AG04449 (cell line): ENCODE measurements around the gene COPE.
"Not testable (repeated sequence)": the region's sequence is repeated elsewhere in the genome, so short reads cannot be mapped to it uniquely, and the experiment has no call there.

Experiments
- CTCF ChIA-PET: fragments of 350-600 bp; formaldehyde crosslinking; extraction: SDS; loops from one replicate; lab custom pipeline; 2021; ENCODE audit warnings: antibody characterized with exemption; lab: Yijun Ruan, JAX
- POLR2A ChIA-PET: fragments of 400-600, 350-600 bp; formaldehyde crosslinking; extraction: SDS; loops from one replicate; lab custom pipeline; 2020; ENCODE audit warnings: antibody characterized with exemption, inconsistent platforms; lab: Yijun Ruan, JAX
- DNase-seq: peaks from one replicate; pipeline ENCODE4 v3.0.0-alpha.2; 2010; ENCODE audit warnings: low read depth, low spot score
- H3K4me3 ChIP-seq: 2 replicates; pipeline ENCODE4 v1.5.1; 2011; ENCODE audit warnings: low read depth, mild to moderate bottlenecking, control low read depth, low read length
- TF ChIP-seq, protein P1 (sequence below): IDR thresholded peaks from one replicate; pipeline ENCODE4 v1.5.1; 2011; ENCODE audit warnings: mild to moderate bottlenecking, moderate library complexity, low read length, control low read depth, inconsistent platforms; ENCODE audit not compliant: insufficient read depth; ENCODE audit errors: missing control alignments

COPE gene

DNA sequence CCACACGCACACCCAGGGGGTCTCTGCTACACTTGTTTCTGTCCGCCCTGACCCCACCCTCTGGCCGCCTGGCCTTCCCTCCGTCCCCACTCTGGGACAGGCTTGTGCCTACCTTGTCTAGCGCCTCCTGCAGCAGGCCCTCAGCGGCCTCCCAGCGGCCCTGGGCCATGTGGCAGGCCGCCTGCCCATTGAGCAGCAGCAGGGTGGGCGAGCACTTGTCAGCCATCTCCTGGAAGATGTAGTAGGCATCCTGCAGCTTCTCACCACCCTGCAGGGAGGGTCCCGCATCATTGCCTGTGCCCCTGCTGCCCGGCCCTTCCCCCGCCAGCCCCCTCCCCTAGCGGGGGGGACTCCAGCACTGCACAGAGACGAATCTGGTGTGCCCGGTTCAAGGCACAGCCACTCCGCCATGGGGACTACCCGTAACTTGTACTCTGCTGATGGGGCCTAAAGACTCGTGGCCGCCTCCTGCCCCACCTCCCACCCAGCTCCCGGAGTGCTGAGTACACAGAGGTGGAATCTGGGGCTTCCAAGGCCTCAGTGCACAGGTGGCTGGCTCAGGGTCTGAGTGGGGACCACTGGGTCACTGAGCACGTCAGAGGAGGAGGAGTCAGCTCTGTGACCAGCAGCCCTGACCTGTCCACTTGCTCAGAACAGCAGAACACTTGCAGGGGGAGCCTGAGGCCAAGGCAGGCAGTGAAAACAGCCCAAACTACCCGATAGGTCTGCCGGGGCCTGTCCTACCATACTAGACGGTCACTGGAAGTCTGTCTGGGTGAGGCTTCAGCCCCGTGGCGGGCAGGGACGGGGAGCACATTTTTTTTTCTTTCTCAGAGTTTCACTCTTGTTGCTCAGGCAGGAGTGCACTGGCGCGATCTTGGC is 15.8 kb downstream of the COPE start:
- TF ChIP-seq, protein P1, sequence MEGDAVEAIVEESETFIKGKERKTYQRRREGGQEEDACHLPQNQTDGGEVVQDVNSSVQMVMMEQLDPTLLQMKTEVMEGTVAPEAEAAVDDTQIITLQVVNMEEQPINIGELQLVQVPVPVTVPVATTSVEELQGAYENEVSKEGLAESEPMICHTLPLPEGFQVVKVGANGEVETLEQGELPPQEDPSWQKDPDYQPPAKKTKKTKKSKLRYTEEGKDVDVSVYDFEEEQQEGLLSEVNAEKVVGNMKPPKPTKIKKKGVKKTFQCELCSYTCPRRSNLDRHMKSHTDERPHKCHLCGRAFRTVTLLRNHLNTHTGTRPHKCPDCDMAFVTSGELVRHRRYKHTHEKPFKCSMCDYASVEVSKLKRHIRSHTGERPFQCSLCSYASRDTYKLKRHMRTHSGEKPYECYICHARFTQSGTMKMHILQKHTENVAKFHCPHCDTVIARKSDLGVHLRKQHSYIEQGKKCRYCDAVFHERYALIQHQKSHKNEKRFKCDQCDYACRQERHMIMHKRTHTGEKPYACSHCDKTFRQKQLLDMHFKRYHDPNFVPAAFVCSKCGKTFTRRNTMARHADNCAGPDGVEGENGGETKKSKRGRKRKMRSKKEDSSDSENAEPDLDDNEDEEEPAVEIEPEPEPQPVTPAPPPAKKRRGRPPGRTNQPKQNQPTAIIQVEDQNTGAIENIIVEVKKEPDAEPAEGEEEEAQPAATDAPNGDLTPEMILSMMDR, result no peak
- H3K4me3 ChIP-seq, result no peak overlapping the region
- DNase-seq, result no peak
- POLR2A ChIA-PET, result no interaction called here
- CTCF ChIA-PET, result interaction anchor here (1.3 kb wide), 1 partner anchor 434 kb away, joined by 3 read pairs; no protein-coding TSS in a partner anchor

DNA sequence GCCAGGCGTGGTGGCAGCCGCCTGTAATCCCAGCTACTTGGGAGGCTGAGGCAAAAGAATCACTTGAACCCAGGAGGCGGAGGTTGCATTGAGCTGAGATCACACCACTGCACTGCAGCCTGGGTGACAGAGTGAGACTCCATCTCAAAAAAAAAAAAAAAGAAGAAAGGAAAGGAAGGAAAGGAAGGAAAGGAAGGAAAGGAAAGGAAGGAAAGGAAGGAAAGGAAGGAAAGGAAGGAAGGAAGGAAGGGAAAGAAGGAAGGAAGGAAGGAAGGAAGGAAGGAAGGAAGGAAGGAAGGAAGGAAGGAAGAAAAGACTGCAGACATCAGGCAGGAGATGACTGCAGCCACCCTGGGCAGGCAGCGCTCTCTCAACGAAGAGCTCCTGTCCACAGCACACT is 16.7 kb downstream of the COPE start:
- CTCF ChIA-PET, result interaction anchor here (1.3 kb wide), 1 partner anchor 433 kb away, joined by 3 read pairs; no protein-coding TSS in a partner anchor
- POLR2A ChIA-PET, H3K4me3 ChIP-seq, DNase-seq: not testable (repeated sequence)

DNA sequence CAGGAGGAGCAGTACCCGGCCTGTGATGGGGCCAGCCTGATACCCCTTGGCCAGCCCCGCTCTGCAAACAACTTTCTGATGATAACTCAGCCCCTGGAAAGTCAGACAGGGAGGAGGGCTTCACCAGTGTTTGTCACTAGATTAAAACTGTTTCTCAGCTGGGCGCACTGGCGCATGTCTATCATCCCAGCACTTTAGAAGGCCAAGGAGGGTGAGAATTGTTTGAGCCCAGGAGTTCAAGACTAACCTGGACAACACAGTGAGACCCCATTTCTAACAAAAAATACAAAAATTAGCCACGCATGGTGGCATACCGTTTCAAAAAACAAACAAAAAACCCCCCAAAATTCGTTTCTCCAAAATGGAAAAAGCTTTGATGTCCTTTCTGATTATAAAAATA is 17.7 kb downstream of the COPE start:
- DNase-seq, result no peak
- TF ChIP-seq, protein P1, result no peak
- ChIA-PET POLR2A (no interaction called here), CTCF (interaction anchor here (0.9 kb wide), 1 partner anchor 15 kb away, joined by 3 read pairs; no protein-coding TSS in a partner anchor)
- H3K4me3 ChIP-seq, result no peak overlapping the region

DNA sequence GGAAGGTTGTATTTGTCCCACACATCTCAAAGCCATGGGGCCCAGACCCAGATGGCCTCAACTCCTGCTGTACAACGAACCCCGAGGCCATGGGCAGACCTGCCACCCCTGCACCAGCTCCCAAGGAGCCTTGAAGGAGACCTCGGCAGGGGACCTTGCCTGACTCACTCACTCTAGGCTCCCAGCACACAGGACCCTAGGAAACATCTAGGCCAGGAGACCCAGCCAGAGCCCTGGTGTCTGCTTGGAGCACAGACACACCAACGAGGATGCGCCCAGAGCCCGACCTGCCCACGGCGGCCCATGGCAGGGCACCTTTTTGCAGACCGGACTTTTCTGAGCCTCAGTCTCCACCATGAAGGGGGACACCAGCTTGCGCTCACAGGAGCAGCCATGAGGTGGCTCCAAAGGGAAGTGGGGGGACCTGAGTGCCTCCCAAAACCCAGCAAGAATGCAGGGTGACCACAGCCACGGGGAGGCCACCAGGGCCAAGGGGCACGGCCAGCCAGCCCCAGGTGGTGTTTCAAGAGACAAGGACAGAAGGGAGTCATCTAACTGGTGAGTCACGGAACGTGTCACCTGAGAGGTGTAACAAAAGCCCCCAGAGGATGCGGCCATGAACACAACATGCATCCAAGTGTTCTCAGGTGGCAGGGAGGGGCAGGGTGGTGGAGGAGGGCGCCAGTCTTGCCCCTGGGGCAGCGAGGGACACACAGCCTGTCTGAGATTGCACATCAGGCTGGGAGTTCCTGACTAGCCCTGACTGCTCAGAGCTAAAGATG is 18.3 kb downstream of the COPE start:
- DNase-seq, result no peak
- TF ChIP-seq, protein P1, result no peak
- ChIA-PET POLR2A (no interaction called here), CTCF (interaction anchor here (0.9 kb wide), 1 partner anchor 16 kb away, joined by 3 read pairs; no protein-coding TSS in a partner anchor)
- no peak overlapping the region for H3K4me3 ChIP-seq

DNA sequence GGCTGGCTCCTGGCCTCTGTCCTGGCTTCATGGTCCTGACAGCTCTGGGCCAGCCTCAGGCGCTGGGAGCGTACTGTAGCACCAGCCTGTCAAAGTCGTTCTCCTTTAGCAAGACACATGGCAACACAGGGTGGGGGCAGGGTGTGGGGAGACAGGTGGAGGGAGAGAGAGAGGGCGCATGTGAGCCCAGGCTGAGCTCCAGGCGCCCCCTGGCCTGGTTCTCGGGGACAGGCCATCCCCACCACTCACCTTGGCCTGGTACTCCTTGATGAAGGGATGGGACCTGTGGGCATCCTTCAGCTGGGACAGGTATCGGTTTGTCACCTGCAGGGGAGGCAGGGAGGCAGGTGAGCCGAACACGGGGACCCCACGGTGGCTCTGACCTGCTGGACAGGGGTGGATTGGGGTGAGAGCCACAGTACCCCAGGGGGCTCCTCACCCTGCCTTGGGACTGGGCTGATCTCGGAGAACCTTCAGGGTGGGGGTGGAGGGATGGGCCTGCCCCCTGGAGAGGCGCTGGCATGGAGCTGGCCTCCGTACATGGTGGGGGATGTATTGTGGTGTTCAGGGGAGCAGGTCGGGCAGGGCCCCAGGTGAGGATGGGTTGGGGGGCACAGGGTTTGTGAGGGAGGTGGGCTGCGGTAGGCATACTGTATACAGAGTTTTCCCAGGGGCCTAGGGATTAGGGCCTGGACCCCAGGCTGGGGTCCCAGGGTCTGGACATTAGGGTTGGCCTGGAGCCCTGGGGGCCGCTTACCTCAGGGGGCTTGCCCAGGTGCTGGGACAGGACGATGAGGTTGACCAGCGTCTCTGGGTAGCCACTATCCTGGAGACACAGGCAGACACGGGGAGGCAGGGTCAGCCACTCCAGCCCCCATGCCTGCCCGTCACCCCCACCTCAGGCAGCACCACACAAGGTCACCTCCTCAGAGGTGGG is 19.3 kb downstream of the COPE start:
- H3K4me3 ChIP-seq, result no peak overlapping the region
- ChIA-PET CTCF (no interaction called here), POLR2A (no interaction called here)
- TF ChIP-seq, protein P1, result no peak
- no peak for DNase-seq

DNA sequence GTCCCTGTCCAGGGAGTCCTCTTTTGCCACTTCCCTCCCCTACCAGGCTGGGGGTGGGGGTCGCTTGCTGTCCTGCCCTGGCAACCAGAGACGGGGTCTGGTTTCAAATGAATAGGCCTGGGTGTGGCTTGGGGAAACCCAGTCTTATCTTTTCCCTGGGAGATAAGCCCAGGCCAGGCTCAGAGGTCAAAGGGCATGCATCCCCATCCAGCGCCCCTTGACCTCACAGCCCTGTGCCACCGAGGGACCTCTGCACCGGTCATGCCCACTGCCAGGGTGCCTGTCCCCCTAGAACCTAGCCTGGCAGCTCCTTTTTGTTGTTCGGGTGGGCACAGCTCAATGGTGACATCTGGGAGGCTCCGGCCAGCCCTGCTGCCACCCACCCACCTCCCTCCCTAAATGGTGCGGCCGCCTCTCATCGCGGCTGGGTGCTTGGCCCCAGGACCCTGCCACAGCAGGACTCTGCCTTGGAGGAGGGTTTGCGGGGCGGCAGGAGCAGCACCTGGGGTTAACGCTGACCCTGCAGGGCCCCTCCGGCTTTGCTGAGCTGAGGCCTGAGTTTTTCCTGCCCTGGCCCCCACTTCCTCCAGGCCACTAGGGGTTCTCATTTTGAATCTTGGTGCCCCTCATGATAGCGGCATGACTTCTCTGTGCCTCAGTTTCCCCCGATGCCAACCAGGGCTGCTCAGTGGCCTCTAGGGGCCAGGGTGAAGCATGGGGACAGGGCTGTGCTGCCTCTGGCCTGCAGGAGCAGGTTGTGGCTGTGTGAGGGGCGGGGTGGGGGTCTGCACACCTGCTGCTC is 20.4 kb downstream of the COPE start:
- H3K4me3 ChIP-seq, result no peak overlapping the region
- TF ChIP-seq, protein P1, result no peak
- DNase-seq, result no peak
- ChIA-PET CTCF (no interaction called here), POLR2A (no interaction called here)
